ENCODE results near the gene CD276.

CD276 gene

DNA sequence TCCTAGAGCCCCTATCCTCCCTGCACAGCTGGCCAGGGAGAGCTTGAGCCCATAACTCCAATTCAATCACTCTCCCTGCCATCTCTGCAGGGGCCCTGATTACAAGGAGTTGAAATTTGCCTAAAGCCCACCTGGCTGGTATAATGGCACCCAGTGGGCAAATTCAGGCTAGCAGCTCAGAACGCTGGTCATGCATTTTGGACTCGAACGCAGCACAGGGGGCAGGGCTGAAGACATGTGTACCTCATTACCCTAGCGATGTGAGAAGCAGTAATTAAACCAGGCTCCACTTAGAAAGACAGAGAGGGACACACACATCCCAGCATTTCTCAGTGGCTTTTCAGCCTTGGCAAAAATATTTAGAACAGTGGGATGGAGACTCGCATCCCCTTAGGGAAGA, 65.8 kb downstream of the CD276 start:
- no peak overlapping the region for H3K4me3 ChIP-seq (ENCODE audit: insufficient read depth, low read length, poor library complexity, severe bottlenecking)
- no peaks in the 10 kb centered on the region for H3K9me3 ChIP-seq (ENCODE audit: insufficient read depth, low read length)
- H3F3A ChIP-seq (ENCODE audit: insufficient read depth): no peaks in the 10 kb centered on the region
- H3K4me2 ChIP-seq (ENCODE audit: low read depth, low read length, poor library complexity, severe bottlenecking): no peak overlapping the region
- no peak overlapping the region for H2AFZ ChIP-seq (ENCODE audit: low read depth, low read length, severe bottlenecking)
- H3K79me2 ChIP-seq (ENCODE audit: insufficient read depth, low read length): no peaks in the 10 kb centered on the region
- H3K36me3 ChIP-seq (ENCODE audit: low read length): no peaks in the 10 kb centered on the region
- H3K27ac ChIP-seq (ENCODE audit: low read depth, low read length): no peak overlapping the region
- no peaks in the 10 kb centered on the region for H3K9me2 ChIP-seq (replicated peaks; ENCODE audit: insufficient read depth, low read length)
- no peaks in the 10 kb centered on the region for H4K20me1 ChIP-seq (ENCODE audit: low read depth, low read length)
- H3K9ac ChIP-seq (ENCODE audit: low read length): no peak overlapping the region
- TF ChIP-seq, protein P1, sequence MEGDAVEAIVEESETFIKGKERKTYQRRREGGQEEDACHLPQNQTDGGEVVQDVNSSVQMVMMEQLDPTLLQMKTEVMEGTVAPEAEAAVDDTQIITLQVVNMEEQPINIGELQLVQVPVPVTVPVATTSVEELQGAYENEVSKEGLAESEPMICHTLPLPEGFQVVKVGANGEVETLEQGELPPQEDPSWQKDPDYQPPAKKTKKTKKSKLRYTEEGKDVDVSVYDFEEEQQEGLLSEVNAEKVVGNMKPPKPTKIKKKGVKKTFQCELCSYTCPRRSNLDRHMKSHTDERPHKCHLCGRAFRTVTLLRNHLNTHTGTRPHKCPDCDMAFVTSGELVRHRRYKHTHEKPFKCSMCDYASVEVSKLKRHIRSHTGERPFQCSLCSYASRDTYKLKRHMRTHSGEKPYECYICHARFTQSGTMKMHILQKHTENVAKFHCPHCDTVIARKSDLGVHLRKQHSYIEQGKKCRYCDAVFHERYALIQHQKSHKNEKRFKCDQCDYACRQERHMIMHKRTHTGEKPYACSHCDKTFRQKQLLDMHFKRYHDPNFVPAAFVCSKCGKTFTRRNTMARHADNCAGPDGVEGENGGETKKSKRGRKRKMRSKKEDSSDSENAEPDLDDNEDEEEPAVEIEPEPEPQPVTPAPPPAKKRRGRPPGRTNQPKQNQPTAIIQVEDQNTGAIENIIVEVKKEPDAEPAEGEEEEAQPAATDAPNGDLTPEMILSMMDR (IDR thresholded peaks at IDR 0.05; ENCODE audit: insufficient read depth, low read length, poor library complexity, severe bottlenecking): no peak
- TF ChIP-seq EZH2phosphoT487 (conservative IDR thresholded peaks at IDR 0.05; ENCODE audit: low read length): no peak
- H3K27me3 ChIP-seq (ENCODE audit: low read length): no peaks in the 10 kb centered on the region

DNA sequence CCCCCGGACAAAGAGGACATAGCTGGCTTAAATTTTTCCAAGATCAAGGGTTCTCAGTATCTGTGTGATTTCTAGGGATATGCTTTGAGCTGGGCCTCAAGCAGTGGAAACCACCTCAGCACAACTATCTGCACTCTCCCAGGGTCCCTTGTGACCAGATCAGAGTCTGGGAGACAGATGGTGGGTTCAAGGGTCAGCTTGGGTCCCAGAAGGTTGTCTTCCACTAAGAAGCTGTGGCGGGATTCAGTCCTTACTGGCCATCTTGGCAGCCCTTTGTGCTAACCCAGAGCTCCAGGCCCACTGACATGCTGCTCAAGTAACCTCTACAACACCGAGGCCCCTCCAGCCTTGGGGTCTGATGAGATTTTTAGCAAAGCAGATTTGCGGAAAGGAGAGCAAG, 66.3 kb downstream of the CD276 start:
- Histone ChIP-seq H2AFZ (ENCODE audit: low read depth, low read length, severe bottlenecking) (no peak overlapping the region), H3K9me3 (ENCODE audit: insufficient read depth, low read length) (no peaks in the 10 kb centered on the region), H3K27me3 (ENCODE audit: low read length) (no peaks in the 10 kb centered on the region), H3K4me2 (ENCODE audit: low read depth, low read length, poor library complexity, severe bottlenecking) (no peak overlapping the region), H3K36me3 (ENCODE audit: low read length) (no peaks in the 10 kb centered on the region), H3F3A (ENCODE audit: insufficient read depth) (no peaks in the 10 kb centered on the region), H3K9ac (ENCODE audit: low read length) (no peak overlapping the region), H3K27ac (ENCODE audit: low read depth, low read length) (no peak overlapping the region), H4K20me1 (ENCODE audit: low read depth, low read length) (no peaks in the 10 kb centered on the region), H3K79me2 (ENCODE audit: insufficient read depth, low read length) (no peaks in the 10 kb centered on the region), H3K9me2 (replicated peaks; ENCODE audit: insufficient read depth, low read length) (no peaks in the 10 kb centered on the region), H3K4me3 (ENCODE audit: insufficient read depth, low read length, poor library complexity, severe bottlenecking) (no peak overlapping the region)
- TF ChIP-seq EZH2phosphoT487 (conservative IDR thresholded peaks at IDR 0.05; ENCODE audit: low read length): no peak
- TF ChIP-seq, protein P1 (IDR thresholded peaks at IDR 0.05; ENCODE audit: insufficient read depth, low read length, poor library complexity, severe bottlenecking): no peak

DNA sequence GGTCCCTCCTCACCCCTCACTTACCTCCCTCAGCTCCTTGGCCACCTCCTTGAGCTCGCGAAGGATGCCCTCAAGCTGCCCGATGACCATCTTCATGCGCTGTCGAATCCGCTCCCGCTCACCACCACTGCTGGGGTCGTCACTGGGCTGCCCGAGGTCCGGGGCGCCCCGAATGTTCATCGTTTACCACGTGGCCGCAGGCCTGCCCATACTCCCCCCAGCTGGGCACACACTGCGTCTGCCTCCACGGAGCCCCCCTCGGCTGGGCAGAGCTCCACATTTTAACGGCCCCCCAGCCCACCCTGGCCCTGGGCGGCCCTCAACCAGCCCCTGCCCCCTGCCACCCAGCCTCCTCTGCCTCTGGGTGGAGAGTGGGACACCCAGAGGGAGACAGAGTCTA, 66.8 kb downstream of the CD276 start:
- Histone ChIP-seq H3F3A (ENCODE audit: insufficient read depth) (no peaks in the 10 kb centered on the region), H2AFZ (ENCODE audit: low read depth, low read length, severe bottlenecking) (no peak overlapping the region), H3K9me2 (replicated peaks; ENCODE audit: insufficient read depth, low read length) (no peaks in the 10 kb centered on the region), H3K27me3 (ENCODE audit: low read length) (no peaks in the 10 kb centered on the region), H3K27ac (ENCODE audit: low read depth, low read length) (no peak overlapping the region), H3K36me3 (ENCODE audit: low read length) (no peaks in the 10 kb centered on the region), H3K79me2 (ENCODE audit: insufficient read depth, low read length) (no peaks in the 10 kb centered on the region), H3K4me2 (ENCODE audit: low read depth, low read length, poor library complexity, severe bottlenecking) (no peak overlapping the region), H3K4me3 (ENCODE audit: insufficient read depth, low read length, poor library complexity, severe bottlenecking) (no peak overlapping the region), H4K20me1 (ENCODE audit: low read depth, low read length) (no peaks in the 10 kb centered on the region), H3K9ac (ENCODE audit: low read length) (no peak overlapping the region), H3K9me3 (ENCODE audit: insufficient read depth, low read length) (no peaks in the 10 kb centered on the region)
- no peak for TF ChIP-seq EZH2phosphoT487 (conservative IDR thresholded peaks at IDR 0.05; ENCODE audit: low read length)
- TF ChIP-seq, protein P1 (IDR thresholded peaks at IDR 0.05; ENCODE audit: insufficient read depth, low read length, poor library complexity, severe bottlenecking): no peak

DNA sequence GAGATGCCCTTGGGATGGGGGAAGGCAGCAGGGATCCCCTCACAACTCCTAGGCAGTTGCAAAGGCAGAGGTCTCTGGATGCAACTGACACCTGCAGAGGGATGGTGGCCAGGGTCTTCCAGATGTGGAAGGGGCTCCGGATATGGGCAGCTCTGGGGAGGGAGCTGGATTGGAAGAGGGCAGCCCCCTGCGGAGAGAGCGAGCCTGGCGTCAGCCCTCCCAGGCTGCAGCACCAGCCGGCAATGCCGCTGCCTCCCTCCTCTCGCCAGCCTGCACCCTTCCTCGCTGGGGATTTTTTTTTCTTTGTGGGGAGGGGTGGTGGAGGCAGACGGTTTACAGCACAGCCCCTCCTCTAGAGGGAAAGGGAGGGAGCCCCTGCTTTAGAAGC, 67.3 kb downstream of the CD276 start:
- Histone ChIP-seq H3K9me2 (replicated peaks; ENCODE audit: insufficient read depth, low read length) (no peaks in the 10 kb centered on the region), H3K27me3 (ENCODE audit: low read length) (no peaks in the 10 kb centered on the region), H3K36me3 (ENCODE audit: low read length) (no peaks in the 10 kb centered on the region), H2AFZ (ENCODE audit: low read depth, low read length, severe bottlenecking) (no peak overlapping the region), H3F3A (ENCODE audit: insufficient read depth) (no peaks in the 10 kb centered on the region), H3K27ac (ENCODE audit: low read depth, low read length) (no peak overlapping the region), H3K4me2 (ENCODE audit: low read depth, low read length, poor library complexity, severe bottlenecking) (no peak overlapping the region), H3K4me3 (ENCODE audit: insufficient read depth, low read length, poor library complexity, severe bottlenecking) (no peak overlapping the region), H3K9me3 (ENCODE audit: insufficient read depth, low read length) (no peaks in the 10 kb centered on the region), H4K20me1 (ENCODE audit: low read depth, low read length) (no peaks in the 10 kb centered on the region), H3K79me2 (ENCODE audit: insufficient read depth, low read length) (no peaks in the 10 kb centered on the region), H3K9ac (ENCODE audit: low read length) (no peak overlapping the region)
- no peak for TF ChIP-seq EZH2phosphoT487 (conservative IDR thresholded peaks at IDR 0.05; ENCODE audit: low read length)
- TF ChIP-seq, protein P1 (IDR thresholded peaks at IDR 0.05; ENCODE audit: insufficient read depth, low read length, poor library complexity, severe bottlenecking): no peak

Data from SU-DHL-6 (cell line).